ENCODE measurements around the gene OR4N5. TPM values are rescaled to one million over a fixed set of nuclear protein-coding genes. Genes with fewer than 3 reads are reported as not detected.

The OR4N5 gene
- total RNA-seq, 6 experiments from 2014 or later = not detected

GRCh38 chr14:20190596-20190995 is 52.0 kb downstream of the OR4N5 start, which contains the start of gene OR11G2:
Gene OR11G2, plus strand, starts transcription at chr14:20190896. Its CDS starts 6,542 bp downstream, at chr14:20197438.
- Histone ChIP-seq H3K27ac (no peak within 1 kb of the TSS), H3K27me3 (no peaks in the 10 kb centered on the region), H3K36me3 (no peaks in the 10 kb centered on the region), H3K4me3 (no peak within 1 kb of the TSS), H3K9me3 (no peaks in the 10 kb centered on the region), H3K4me1 (no peaks in the 10 kb centered on the region)
- intact Hi-C loops (cut with DNase I) = no loop called here
- WGBS (ENCODE audit: insufficient coverage, low coverage, low lambda C conversion rate, missing lambda C conversion rate) = 20% methylated on average over 1 of the region's 1 CpG
- TF ChIP-seq CTCF (IDR thresholded peaks at IDR 0.05) (no peak), POLR2A (IDR thresholded peaks at IDR 0.05) (no peak)
- DNase-seq (no peak), ATAC-seq (no peak)

GRCh38 chr14:20191396-20191795 is 52.8 kb downstream of the OR4N5 start:
- H3K27me3 ChIP-seq = no peaks in the 10 kb centered on the region
- no peaks in the 10 kb centered on the region for H3K36me3 ChIP-seq
- H3K4me1 ChIP-seq = no peaks in the 10 kb centered on the region
- H3K27ac ChIP-seq = no peak overlapping the region
- no peak for ATAC-seq
- no peak overlapping the region for H3K4me3 ChIP-seq
- DNase-seq = no peak
- no peaks in the 10 kb centered on the region for H3K9me3 ChIP-seq
- TF ChIP-seq CTCF (IDR thresholded peaks at IDR 0.05) = no peak
- no peak for TF ChIP-seq POLR2A (IDR thresholded peaks at IDR 0.05)
- intact Hi-C loops (cut with DNase I) = no loop called here
- WGBS (ENCODE audit: insufficient coverage, low coverage, low lambda C conversion rate, missing lambda C conversion rate) = 48% methylated on average over 3 of the region's 3 CpGs

- no peak for TF ChIP-seq CTCF (IDR thresholded peaks at IDR 0.05)
- TF ChIP-seq POLR2A (IDR thresholded peaks at IDR 0.05) = no peak
- H3K4me3 ChIP-seq = no peak overlapping the region
- H3K4me1 ChIP-seq = no peaks in the 10 kb centered on the region
- no peak for ATAC-seq
- H3K36me3 ChIP-seq = no peaks in the 10 kb centered on the region
- intact Hi-C loops (cut with DNase I) = no loop called here
- H3K27ac ChIP-seq = no peak overlapping the region
- DNase-seq = no peak
- H3K9me3 ChIP-seq = no peaks in the 10 kb centered on the region
- no peaks in the 10 kb centered on the region for H3K27me3 ChIP-seq
Observed at GRCh38 chr14:20194101-20194500, 55.5 kb downstream of the OR4N5 start.

Small RNA genes lying within 50 kb of the gene (small RNA-seq; reads per million reads assigned to genes)
- gene GTF2IP22 = 0 reads per million in 2 experiments
- 0 reads per million in 2 experiments for gene RNA5SP380

Other genes with a start within 250 kb of the OR4N5 start
- gene OR4K5, start 218.2 kb upstream of the OR4N5 start, total RNA-seq = not detected
- not detected for gene OR4K1, start 207.9 kb upstream of the OR4N5 start, total RNA-seq
- not detected for gene OR4K15, start 163.2 kb upstream of the OR4N5 start, total RNA-seq
- not detected for gene OR4Q2, start 136.7 kb upstream of the OR4N5 start, total RNA-seq
- not detected for gene OR4K14, start 119.5 kb upstream of the OR4N5 start, total RNA-seq
- not detected for gene OR4K13, start 102.8 kb upstream of the OR4N5 start, total RNA-seq
- not detected for gene OR4L1, start 78.8 kb upstream of the OR4N5 start, total RNA-seq
- not detected for gene OR4K17, start 28.1 kb upstream of the OR4N5 start, total RNA-seq
- gene OR11G2, start 52.1 kb downstream of the OR4N5 start, total RNA-seq = not detected
- gene OR11H6, start 84.9 kb downstream of the OR4N5 start, total RNA-seq = not detected
- gene OR11H7, start 90.2 kb downstream of the OR4N5 start, total RNA-seq = not detected
- gene OR11H4, start 100.5 kb downstream of the OR4N5 start, total RNA-seq = not detected
- gene TTC5, start 167.1 kb downstream of the OR4N5 start, total RNA-seq = 1 to 10 TPM; 3.1 to 5.1 (median 4.2) TPM
- gene CCNB1IP1, start 194.5 kb downstream of the OR4N5 start, total RNA-seq = 10 to 100 TPM; 15.7 to 55.5 (median 24.9) TPM
- 10 to 100 TPM in 2 of 6 experiments, 1 to 10 TPM in 4; 5.5 to 10.4 (median 9.1) TPM for gene PARP2, start 204.8 kb downstream of the OR4N5 start, total RNA-seq